Measurements from ENCODE around the gene ZNF750.

- no peak for TF ChIP-seq POLR2AphosphoS5 (IDR thresholded peaks at IDR 0.05; ENCODE audit: low read depth, low read length)
- TF ChIP-seq, protein P1, sequence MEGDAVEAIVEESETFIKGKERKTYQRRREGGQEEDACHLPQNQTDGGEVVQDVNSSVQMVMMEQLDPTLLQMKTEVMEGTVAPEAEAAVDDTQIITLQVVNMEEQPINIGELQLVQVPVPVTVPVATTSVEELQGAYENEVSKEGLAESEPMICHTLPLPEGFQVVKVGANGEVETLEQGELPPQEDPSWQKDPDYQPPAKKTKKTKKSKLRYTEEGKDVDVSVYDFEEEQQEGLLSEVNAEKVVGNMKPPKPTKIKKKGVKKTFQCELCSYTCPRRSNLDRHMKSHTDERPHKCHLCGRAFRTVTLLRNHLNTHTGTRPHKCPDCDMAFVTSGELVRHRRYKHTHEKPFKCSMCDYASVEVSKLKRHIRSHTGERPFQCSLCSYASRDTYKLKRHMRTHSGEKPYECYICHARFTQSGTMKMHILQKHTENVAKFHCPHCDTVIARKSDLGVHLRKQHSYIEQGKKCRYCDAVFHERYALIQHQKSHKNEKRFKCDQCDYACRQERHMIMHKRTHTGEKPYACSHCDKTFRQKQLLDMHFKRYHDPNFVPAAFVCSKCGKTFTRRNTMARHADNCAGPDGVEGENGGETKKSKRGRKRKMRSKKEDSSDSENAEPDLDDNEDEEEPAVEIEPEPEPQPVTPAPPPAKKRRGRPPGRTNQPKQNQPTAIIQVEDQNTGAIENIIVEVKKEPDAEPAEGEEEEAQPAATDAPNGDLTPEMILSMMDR (IDR thresholded peaks at IDR 0.05) = no peak
- TF ChIP-seq REST (IDR thresholded peaks at IDR 0.05; ENCODE audit: insufficient read depth in 1 of 2, low read depth in 2 of 2, low read length in 1 of 2) = no peak
- no peak for TF ChIP-seq SIN3A (IDR thresholded peaks at IDR 0.05; ENCODE audit: borderline replicate concordance, insufficient read depth, low read depth, low read length)
- TF ChIP-seq TCF7L2 (IDR thresholded peaks at IDR 0.05; ENCODE audit: low read depth, low read length) = no peak
Observed at GRCh38 chr17:82797061-82797460, 42.8 kb downstream of the ZNF750 start.

Data from Panc1 (cell line).